ENCODE measurements around the gene SDC4. TPM values are rescaled to one million over a fixed set of nuclear protein-coding genes. Genes with fewer than 3 reads are reported as not detected.

Gene SDC4
- total RNA-seq, 1 donor from 2014 or later = 239 TPM

GRCh38 chr20:45318948-45319347 lies 29.3 kb downstream of the SDC4 start:
- no peak for DNase-seq (ENCODE audit: low read depth)
- no peak for TF ChIP-seq CTCF (conservative IDR thresholded peaks at IDR 0.05; ENCODE audit: low read depth, low read length)
- H3K4me3 ChIP-seq (ENCODE audit: low read depth, low read length) = no peak overlapping the region

GRCh38 chr20:45318386-45318939 lies 29.8 kb downstream of the SDC4 start:
- no peak for DNase-seq (ENCODE audit: low read depth)
- TF ChIP-seq CTCF (conservative IDR thresholded peaks at IDR 0.05; ENCODE audit: low read depth, low read length) = no peak
- H3K4me3 ChIP-seq (ENCODE audit: low read depth, low read length) = no peak overlapping the region

GRCh38 chr20:45317826-45318225 lies 30.4 kb downstream of the SDC4 start:
- H3K4me3 ChIP-seq (ENCODE audit: low read depth, low read length) = no peak overlapping the region
- DNase-seq (ENCODE audit: low read depth) = no peak
- no peak for TF ChIP-seq CTCF (conservative IDR thresholded peaks at IDR 0.05; ENCODE audit: low read depth, low read length)

- no peak overlapping the region for H3K4me3 ChIP-seq (ENCODE audit: low read depth, low read length)
- DNase-seq (ENCODE audit: low read depth) = no peak
- no peak for TF ChIP-seq CTCF (conservative IDR thresholded peaks at IDR 0.05; ENCODE audit: low read depth, low read length)
Observed at GRCh38 chr20:45316150-45317080, 31.8 kb downstream of the SDC4 start.

- no peak for DNase-seq (ENCODE audit: low read depth)
- no peak overlapping the region for H3K4me3 ChIP-seq (ENCODE audit: low read depth, low read length)
- TF ChIP-seq CTCF (conservative IDR thresholded peaks at IDR 0.05; ENCODE audit: low read depth, low read length) = no peak
Observed at GRCh38 chr20:45315672-45316071, 32.6 kb downstream of the SDC4 start.

- no peak for DNase-seq (ENCODE audit: low read depth)
Observed at GRCh38 chr20:45313943-45314342, 34.3 kb downstream of the SDC4 start.

More at GRCh38 chr20:45313943-45314342, 34.3 kb downstream of the SDC4 start:
- no peak for TF ChIP-seq CTCF (conservative IDR thresholded peaks at IDR 0.05; ENCODE audit: low read depth, low read length)
- no peak overlapping the region for H3K4me3 ChIP-seq (ENCODE audit: low read depth, low read length)
